Stimulated activated CD4-positive, alpha-beta T cell treated with anti-CD3 and anti-CD28 coated beads, Interleukin-2, amount 100 ng/mL, for 48 hours (primary cell): ENCODE results near the gene SLC16A11.
"Not testable (repeated sequence)": the region's sequence is repeated elsewhere in the genome, so short reads cannot be mapped to it uniquely, and the experiment has no call there.

Source experiments
- DNase-seq, 2 donors: peaks; one replicate each; pipeline ENCODE4 v3.0.0-alpha.2; 2020

Gene SLC16A11

DNA sequence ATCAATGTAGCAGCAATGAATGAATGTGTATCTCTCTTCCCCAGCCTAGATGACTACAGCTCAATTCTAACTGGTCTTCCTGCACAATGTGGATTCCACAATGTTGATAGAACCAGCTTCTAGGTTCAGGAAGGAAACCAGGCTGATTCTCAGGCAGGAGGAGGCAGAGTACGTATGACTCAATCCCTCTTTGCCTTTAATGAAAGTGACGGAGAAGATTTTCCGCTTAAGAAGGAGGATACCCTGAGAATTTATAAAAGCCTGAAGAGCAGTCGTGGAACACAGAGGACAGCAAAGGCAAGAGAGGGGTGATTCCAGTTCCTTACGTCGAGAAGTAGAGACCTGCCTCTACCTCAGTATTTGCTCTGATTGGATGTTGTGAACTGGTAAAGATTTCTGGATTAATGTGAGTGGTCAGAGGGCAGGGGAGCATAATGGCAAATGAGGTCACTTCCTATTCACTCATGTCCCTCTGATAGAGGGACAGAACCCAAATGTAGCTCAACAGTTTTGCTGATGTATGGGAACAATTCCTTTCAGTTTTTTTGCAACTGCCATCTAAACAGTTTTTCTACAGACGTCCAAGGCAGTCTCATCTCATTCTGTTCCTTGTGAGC, 15.0 kb upstream of the SLC16A11 start:
- no peak for DNase-seq

- DNase-seq: no peak
Measured at GRCh38 chr17:7056386-7056785, 12.5 kb upstream of the SLC16A11 start.

GRCh38 chr17:7050583-7050982, 6.7 kb upstream of the SLC16A11 start:
- DNase-seq: not testable (repeated sequence)

DNA sequence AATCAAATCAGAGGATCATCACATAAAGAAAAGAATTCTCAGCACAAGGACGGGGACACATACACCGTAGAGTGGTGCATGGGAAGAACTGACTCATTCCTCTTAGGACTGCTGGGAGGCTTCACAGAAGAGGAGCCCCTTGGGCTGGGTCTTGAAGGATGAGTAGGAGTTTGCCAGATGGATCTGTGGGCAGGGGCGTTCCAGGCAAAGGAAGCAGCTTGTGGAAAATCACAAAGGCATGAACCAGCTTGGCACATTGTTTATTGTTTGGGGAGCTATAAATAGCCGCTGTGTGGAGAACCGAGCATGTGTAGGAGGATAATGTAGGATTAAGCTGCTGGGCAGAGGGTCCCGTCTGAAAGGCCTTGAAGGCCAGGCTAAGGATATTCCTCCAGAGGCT, 5.1 kb upstream of the SLC16A11 start:
- DNase-seq: no peak

DNA sequence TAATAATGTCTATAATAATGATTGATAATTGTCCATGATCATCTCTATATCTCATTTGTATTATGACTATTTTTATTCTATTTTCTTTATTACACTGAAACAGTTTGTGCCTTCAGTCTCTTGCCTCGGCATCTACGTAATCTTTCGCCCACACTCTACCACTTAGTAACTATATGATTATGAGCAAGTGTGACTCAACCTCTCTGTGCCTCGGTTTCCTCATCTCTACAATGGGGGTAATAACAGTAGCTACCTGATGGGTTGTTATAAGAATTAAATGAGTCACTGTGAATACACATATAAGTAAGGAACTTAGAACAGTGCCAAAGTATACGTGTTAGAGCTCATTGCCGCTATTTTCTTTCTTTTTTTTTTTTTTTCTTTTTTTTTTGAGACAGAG, 3.7 kb upstream of the SLC16A11 start:
- DNase-seq: no peak

DNA sequence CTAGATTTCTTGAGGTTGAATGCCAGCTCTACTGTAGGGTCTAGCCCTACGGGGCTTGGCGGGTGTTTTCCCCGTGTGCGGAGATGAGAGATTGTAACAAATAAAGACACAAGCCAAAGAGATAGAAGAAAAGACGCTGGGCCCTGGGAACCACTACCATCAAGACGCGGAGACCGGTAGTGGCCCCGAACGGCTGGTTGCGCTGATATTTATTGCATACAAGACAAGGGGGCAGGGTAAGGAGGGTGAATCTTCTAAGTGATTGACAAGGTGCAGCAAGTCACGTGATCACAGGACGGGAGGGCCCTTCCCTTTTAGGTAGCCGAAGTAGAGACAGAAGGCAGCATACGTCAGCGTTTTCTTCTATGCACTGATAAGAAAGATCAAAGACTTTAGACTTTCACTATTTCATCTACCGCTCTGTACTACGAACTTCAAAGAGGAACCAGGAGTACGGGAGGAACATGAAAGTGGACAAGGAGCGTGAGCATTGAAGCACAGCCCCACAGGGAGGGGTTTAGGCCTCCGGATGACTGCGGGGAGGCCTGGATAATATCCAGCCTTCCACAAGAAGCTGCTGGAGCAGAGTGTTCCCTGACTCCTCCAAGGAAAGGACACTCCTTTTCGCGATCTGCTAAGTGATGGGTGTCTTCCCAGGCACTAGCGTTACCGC, 3.0 kb upstream of the SLC16A11 start:
- DNase-seq: peak; percentile 54

DNA sequence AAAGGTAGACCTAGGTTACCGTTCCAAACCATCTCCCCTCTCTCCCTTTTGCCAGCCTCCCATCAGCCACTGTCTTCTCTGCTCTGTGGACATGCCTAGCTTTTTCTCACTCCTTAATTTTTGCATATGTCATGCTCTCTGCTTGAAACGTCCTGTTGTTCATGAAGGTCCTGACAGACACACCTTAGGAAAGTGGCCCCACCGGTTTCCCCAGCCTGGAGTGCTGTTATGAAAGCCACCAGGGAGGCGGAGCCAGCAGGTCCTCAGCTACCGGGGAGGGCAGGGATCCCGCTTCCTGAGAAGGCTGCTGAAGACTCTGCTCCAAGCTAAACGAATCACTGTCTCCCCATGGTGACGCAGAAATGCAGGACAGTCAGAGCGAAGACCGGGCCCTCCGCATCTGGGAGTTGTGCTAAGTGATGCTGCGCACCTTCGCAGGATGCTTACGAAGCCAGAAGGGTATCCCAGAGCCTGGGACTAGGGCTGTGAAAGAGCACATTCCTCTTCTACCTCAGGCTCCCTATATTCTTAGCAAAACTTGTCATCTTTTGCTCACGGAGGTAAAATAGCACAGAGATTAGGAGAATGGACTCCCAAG, 2.3 kb upstream of the SLC16A11 start:
- peak in 1 of 2 donors; percentile 30 for DNase-seq

- peak in 1 of 2 donors; percentile 35 for DNase-seq
Measured at GRCh38 chr17:7045492-7046126, 1.7 kb upstream of the SLC16A11 start.

DNA sequence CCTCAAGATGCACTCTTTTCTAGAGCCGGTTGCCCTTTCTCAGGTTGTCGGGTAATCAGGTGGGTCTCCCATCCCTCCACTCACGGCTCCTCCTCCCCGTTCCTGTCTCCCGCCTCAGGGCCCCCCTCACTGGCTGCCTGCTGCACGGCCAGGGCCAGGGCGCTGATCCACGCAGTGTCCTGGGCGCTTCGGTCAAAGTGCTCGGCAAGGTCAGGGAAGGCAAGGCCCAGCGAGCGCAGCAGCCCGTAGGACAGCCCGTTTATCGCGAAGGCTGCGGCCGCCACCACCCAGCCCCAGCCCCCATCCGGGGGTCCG, 753 bp downstream of the SLC16A11 start:
- no peak for DNase-seq

- DNase-seq: peak in 1 of 2 donors; percentile 52
Measured at GRCh38 chr17:7042501-7043181, 1.3 kb downstream of the SLC16A11 start.

- no peak for DNase-seq
Measured at GRCh38 chr17:7041607-7042500, 2.0 kb downstream of the SLC16A11 start.

DNA sequence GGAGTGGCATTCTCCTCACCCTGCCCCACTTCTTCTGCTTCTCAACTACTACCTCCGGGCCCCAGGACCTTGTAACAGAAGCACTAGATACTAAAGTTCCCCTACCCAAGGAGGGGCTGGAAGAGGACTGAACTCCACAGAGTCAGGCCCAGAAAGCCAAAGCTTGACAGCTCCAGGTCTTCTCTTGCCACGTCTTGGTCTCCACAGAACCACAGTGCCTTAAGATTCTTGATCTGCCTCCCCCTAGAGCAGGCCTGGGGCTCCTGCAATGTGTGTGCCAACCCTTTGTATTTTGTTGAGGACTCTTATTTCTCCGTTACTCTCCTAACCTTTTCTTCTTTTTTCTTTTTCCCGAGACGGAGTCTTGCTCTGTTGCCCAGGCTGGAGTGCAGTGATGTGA, 4.1 kb downstream of the SLC16A11 start:
- DNase-seq: no peak

GRCh38 chr17:7038025-7038862, 5.6 kb downstream of the SLC16A11 start:
- no peak for DNase-seq

DNA sequence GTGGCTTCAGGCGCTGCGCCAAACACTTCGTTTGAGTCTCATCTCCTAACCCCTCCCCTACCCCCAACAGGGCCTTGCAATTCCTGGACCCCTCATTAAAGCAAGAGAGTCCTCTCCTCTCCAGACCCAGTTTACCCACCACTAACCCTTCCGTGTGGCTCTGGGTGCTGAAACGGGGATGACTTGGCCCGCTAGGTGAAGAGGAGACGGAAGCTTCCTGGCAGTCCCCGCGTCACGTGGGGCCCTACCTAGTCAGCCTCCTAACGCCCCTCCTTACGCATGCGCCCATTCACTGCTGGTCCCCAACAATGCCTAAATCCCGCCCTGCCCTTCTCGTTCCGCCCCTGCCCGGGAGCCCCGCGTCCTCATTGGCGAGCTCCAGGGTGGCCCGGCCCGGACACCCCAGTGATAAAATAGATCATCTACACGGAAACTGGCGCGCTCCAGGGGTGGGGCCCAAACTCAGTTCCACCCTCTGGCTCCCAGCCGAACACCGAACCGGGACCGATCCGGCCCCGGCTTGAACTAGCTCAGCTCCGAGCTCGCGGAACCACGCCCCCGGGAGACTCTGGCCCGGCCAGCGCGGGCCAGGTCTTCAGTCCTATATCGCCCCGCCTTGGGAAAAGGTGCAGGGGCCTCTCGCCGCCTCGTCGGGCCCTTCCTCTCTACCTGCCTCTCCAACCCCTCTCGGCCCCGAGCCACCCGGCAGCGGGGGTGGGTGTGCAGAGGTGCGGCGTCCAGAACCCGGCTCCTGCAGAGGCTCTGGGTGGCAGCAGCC, 8.1 kb downstream of the SLC16A11 start, which contains the start of gene SLC16A13:
SLC16A13 (plus strand) TSS at position 425 of the 778 bp plus-strand sequence. CDS start 368 bp downstream, outside the sequence.
- peak; percentile 93 to 96 for DNase-seq

DNA sequence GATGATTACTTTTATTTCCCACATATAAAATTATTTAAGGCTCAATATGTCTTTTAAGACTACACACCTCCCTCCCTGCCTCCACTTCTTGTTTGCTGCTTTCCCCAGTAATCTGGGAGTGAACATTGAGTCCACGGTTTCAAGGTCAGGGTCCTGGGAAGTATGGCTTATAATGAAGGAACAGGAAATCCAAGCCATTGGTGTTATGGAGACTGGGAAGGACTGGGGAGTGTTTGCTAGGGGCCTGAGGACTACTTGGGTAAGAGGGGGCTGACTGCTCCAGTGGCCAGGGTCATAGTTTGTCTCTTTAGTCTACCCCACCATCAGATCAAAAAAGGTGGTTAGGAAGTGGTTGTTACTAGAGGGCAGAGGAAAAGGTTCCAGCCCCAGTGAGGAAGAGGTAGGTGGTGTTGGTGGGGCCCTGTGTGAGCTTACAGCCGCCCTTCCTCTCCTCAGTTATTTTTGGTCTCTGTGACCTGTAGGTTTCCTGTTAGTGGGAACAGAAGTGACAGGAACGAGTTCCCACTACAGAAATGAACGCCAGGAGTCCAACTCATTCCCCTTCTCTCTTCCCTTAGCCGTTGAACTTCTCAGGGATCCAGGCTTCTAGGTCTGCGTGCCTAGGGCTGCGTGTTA, 8.8 kb downstream of the SLC16A11 start:
- no peak for DNase-seq

DNA sequence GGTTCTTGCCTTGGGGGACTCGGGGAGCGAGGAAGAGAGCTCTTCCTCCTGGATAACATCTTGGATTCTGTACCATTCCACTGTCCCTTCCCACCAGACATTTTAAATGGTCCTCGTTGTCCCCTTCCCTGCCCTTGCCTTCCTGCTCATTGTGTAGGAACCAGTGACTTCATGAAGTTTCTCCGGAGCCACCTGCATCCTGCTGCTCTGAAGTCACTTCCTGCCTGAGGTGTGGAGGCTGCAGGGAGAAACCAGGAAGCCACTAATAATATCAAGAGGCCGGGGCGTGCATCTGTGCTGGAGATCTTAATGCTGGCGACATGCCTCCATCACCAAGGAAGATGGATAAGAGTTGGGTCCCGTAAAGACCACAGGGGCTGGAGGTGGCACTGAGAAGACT, 14.2 kb downstream of the SLC16A11 start:
- DNase-seq: no peak

DNA sequence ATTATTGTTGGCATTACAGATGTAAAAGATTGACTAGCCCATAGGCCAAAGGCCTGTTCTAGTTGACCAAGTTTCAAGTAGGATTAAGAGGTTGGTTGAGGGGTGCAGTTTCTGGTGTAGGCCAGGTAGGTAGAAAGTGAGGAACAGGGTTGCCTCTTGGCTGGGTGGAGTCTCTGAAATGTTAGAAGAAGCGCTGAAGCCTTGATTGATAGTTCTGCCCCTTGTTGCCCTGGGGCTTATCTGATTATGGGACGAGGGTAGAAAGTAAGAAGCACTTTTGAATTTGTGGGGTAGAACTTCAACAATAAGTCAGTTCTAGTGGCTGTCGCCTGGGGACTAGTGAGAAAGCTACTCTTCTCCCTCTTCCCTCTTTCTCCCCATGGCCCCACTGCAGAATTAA, 14.8 kb downstream of the SLC16A11 start:
- DNase-seq: no peak

DNA sequence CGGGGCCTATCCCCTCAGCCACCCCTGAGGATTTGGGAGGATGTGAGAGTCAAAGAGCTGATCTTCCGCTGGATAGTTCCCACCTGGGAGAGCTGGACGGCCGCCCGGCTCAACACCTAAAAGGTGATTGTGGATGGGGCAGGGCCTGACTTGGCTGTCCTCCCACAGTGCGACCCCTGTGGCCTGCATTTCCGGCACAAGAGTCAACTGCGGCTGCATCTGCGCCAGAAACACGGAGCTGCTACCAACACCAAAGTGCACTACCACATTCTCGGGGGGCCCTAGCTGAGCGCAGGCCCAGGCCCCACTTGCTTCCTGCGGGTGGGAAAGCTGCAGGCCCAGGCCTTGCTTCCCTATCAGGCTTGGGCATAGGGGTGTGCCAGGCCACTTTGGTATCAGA, 16.6 kb downstream of the SLC16A11 start:
- no peak for DNase-seq

GRCh38 chr17:7026471-7027115, 17.3 kb downstream of the SLC16A11 start:
- DNase-seq: no peak
